Endodermal cell (in vitro differentiated cells): Measurements from ENCODE around the gene DGKD. TPM values are rescaled to one million over a fixed set of nuclear protein-coding genes. Genes with fewer than 3 reads are reported as not detected.

Experiments
- DNase-seq: peaks from one replicate; pipeline ENCODE4 v3.0.0-alpha.2; 2017
- H3K27ac ChIP-seq: 2 replicates; pipeline ENCODE4 v1.5.1; 2013; ENCODE audit warnings: mild to moderate bottlenecking, low read depth, low read length, moderate library complexity
- H3K27me3 ChIP-seq: 2 replicates; pipeline ENCODE4 v1.6.1; 2013; ENCODE audit warnings: mild to moderate bottlenecking, low read length, moderate library complexity; ENCODE audit not compliant: insufficient read depth, control insufficient read depth, poor library complexity, severe bottlenecking
- H3K36me3 ChIP-seq: 2 replicates; pipeline ENCODE4 v1.7.0; 2013; ENCODE audit warnings: mild to moderate bottlenecking, low read length, moderate library complexity; ENCODE audit not compliant: control insufficient read depth, insufficient read depth
- H3K4me1 ChIP-seq: one replicate; pipeline ENCODE4 v1.7.0; 2013; ENCODE audit warnings: low read length; ENCODE audit not compliant: control insufficient read depth, insufficient read depth
- H3K4me3 ChIP-seq: 2 replicates; pipeline ENCODE4 v1.5.1; 2013; ENCODE audit warnings: mild to moderate bottlenecking, low read length, moderate library complexity
- H3K9ac ChIP-seq: 2 replicates; pipeline ENCODE4 v1.6.1; 2013; ENCODE audit warnings: mild to moderate bottlenecking, low read length, moderate library complexity; ENCODE audit not compliant: poor library complexity, severe bottlenecking; ENCODE audit errors: extremely low read depth
- H3K9me3 ChIP-seq: 2 replicates; pipeline ENCODE4 v1.6.1; 2013; ENCODE audit warnings: mild to moderate bottlenecking, low read length, moderate library complexity; ENCODE audit not compliant: control insufficient read depth
- H3K27ac Mint-ChIP-seq: 2 replicates; pipeline ENCODE4 v1.8.0; 2020; ENCODE audit warnings: mixed read lengths
- H3K27me3 Mint-ChIP-seq: 2 replicates; pipeline ENCODE4 v1.8.0; 2021; ENCODE audit warnings: mild to moderate bottlenecking, mixed read lengths; ENCODE audit not compliant: insufficient read depth
- H3K36me3 Mint-ChIP-seq: 2 replicates; pipeline ENCODE4 v1.8.0; 2020; ENCODE audit warnings: low read depth, mixed read lengths
- H3K4me1 Mint-ChIP-seq: 2 replicates; pipeline ENCODE4 v1.8.0; 2020; ENCODE audit warnings: mixed read lengths
- H3K4me3 Mint-ChIP-seq: 2 replicates; pipeline ENCODE4 v1.8.0; 2020; ENCODE audit warnings: mild to moderate bottlenecking, moderate library complexity, mixed read lengths
- H3K9me3 Mint-ChIP-seq: 2 replicates; pipeline ENCODE4 v1.8.0; 2020; ENCODE audit warnings: mild to moderate bottlenecking, mixed read lengths
- CTCF ChIP-seq: fragments of 200-600 bp; sonication (generic); conservative IDR thresholded peaks from 2 replicates; pipeline ENCODE4 v1.5.0; 2021; ENCODE audit warnings: antibody characterized with exemption, mild to moderate bottlenecking
- WGBS, 2 experiments: methylation state at CpG; one replicate each; pipeline versions ENCODE4 v1.1.5 to v1.1.7; 2013; ENCODE audit warnings: missing lambda C conversion rate in 2 of 2, mixed read lengths in 1 of 2; ENCODE audit not compliant: insufficient coverage in 1 of 2, insufficient read length in 1 of 2; 5-methylcytosine and 5-hydroxymethylcytosine counted together
- total RNA-seq, 2 donors: library from RNA; stranded (reverse); fragmentation: NEBNext Ultra II Directional in 1 of 2; extraction: Animal tissue kit (Norgen Biotek cat#: 25700) in 1 of 2; gene quantifications; 2 replicates in 1 of 2; 3 replicates in 1 of 2; pipeline ENCODE4 v1.2.1, GENCODE V29; 2021

Gene DGKD
- total RNA-seq, 2 donors from 2014 or later: 39.2 to 46.9 TPM

DNA sequence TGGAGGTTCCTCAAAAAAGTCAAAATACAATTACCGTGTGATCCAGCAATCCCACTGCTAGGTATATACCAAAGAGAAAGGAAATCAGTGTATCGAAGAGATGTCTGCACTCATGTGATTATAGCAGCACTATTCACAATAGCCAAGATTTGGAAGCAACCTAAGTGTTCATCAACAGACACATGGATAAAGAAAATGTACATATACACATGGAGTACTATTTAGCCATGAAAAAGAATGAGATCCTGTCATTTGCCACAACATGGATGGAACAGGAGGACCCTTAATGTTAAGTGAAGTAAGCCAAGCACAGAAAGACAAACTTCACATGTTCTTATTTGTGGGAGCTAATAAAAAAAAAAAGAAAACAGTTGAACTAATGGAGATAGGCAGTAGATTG, 78.7 kb downstream of the DGKD start:
- Histone ChIP-seq H3K9ac (no peak overlapping the region), H3K36me3 (no peaks in the 10 kb centered on the region), H3K27me3 (no peaks in the 10 kb centered on the region), H3K4me1 (no peaks in the 10 kb centered on the region), H3K4me3 (no peak overlapping the region), H3K9me3 (no peaks in the 10 kb centered on the region), H3K27ac (no peak overlapping the region)
- no peak overlapping the region for H3K4me3 Mint-ChIP-seq
- no peak for DNase-seq
- no peaks in the 10 kb centered on the region for H3K27me3 Mint-ChIP-seq
- H3K27ac Mint-ChIP-seq: no peak overlapping the region
- H3K4me1 Mint-ChIP-seq: no peaks in the 10 kb centered on the region
- peaks cover 15% of the 10 kb centered on the region for H3K36me3 Mint-ChIP-seq
- no peaks in the 10 kb centered on the region for H3K9me3 Mint-ChIP-seq
- TF ChIP-seq CTCF: no peak
- 83 to 88% methylated on average over 1 to 2 of the region's 2 CpGs for WGBS, 2 experiments

- no peak overlapping the region for H3K4me3 Mint-ChIP-seq
- Histone ChIP-seq H3K27ac (no peak overlapping the region), H3K36me3 (no peaks in the 10 kb centered on the region), H3K27me3 (no peaks in the 10 kb centered on the region), H3K9me3 (no peaks in the 10 kb centered on the region), H3K4me1 (no peaks in the 10 kb centered on the region), H3K4me3 (no peak overlapping the region), H3K9ac (no peak overlapping the region)
- H3K4me1 Mint-ChIP-seq: no peaks in the 10 kb centered on the region
- peaks cover 15% of the 10 kb centered on the region for H3K36me3 Mint-ChIP-seq
- DNase-seq: no peak
- H3K9me3 Mint-ChIP-seq: no peaks in the 10 kb centered on the region
- no peak overlapping the region for H3K27ac Mint-ChIP-seq
- TF ChIP-seq CTCF: no peak
- no peaks in the 10 kb centered on the region for H3K27me3 Mint-ChIP-seq
- 80 to 93% methylated on average over 1 of the region's 1 CpG for WGBS, 2 experiments
Measured at GRCh38 chr2:233433794-233434193, 79.5 kb downstream of the DGKD start.

GRCh38 chr2:233434666-233435330, 80.5 kb downstream of the DGKD start:
- H3K4me1 ChIP-seq: no peaks in the 10 kb centered on the region
- H3K27ac Mint-ChIP-seq: no peak overlapping the region

More at GRCh38 chr2:233434666-233435330, 80.5 kb downstream of the DGKD start:
- Mint-ChIP-seq H3K4me1 (no peaks in the 10 kb centered on the region), H3K27me3 (no peaks in the 10 kb centered on the region), H3K4me3 (no peak overlapping the region), H3K36me3 (peaks cover 20% of the 10 kb centered on the region), H3K9me3 (no peaks in the 10 kb centered on the region)
- Histone ChIP-seq H3K27me3 (no peaks in the 10 kb centered on the region), H3K36me3 (no peaks in the 10 kb centered on the region), H3K9ac (no peak overlapping the region), H3K27ac (no peak overlapping the region), H3K4me3 (no peak overlapping the region), H3K9me3 (no peaks in the 10 kb centered on the region)
- DNase-seq: peak; percentile 24
- WGBS, 2 experiments: 96 to 98% methylated on average over 13 to 18 of the region's 18 CpGs
- no peak for TF ChIP-seq CTCF
